Esophagus (tissue), 2 donors: ENCODE results near the gene RPA1. TPM values are rescaled to one million over a fixed set of nuclear protein-coding genes. Genes with fewer than 3 reads are reported as not detected.
"Not testable (repeated sequence)": the region's sequence is repeated elsewhere in the genome, so short reads cannot be mapped to it uniquely, and the experiment has no call there.

Experiments
- H3K27ac ChIP-seq, 2 donors: one replicate each; pipeline ENCODE4 v1.5.1; 2013; ENCODE audit warnings: low read depth in 2 of 2, mild to moderate bottlenecking in 2 of 2, inconsistent platforms in 1 of 2, low read length in 1 of 2, moderate library complexity in 1 of 2
- H3K27me3 ChIP-seq, 2 donors: one replicate each; pipeline ENCODE4 v1.6.1; 2013; ENCODE audit warnings: low read length in 2 of 2, control low read depth in 1 of 2, mild to moderate bottlenecking in 1 of 2; ENCODE audit not compliant: insufficient read depth in 2 of 2, control insufficient read depth in 1 of 2
- H3K36me3 ChIP-seq, 2 donors: one replicate each; pipeline ENCODE4 v1.6.1; 2013; ENCODE audit warnings: low read length in 1 of 2; ENCODE audit not compliant: control insufficient read depth in 2 of 2, insufficient read depth in 2 of 2
- H3K4me1 ChIP-seq, 2 donors: one replicate each; pipeline ENCODE4 v1.6.1; 2013; ENCODE audit warnings: low read length in 1 of 2; ENCODE audit not compliant: control insufficient read depth in 2 of 2, insufficient read depth in 2 of 2
- H3K4me3 ChIP-seq, 2 donors: one replicate each; pipeline ENCODE4 v1.5.1; 2013; ENCODE audit warnings: low read length in 2 of 2, mild to moderate bottlenecking in 2 of 2, low read depth in 1 of 2, moderate library complexity in 1 of 2
- H3K9me3 ChIP-seq, 2 donors: one replicate each; pipeline ENCODE4 v1.6.1; 2013; ENCODE audit warnings: mild to moderate bottlenecking in 2 of 2, low read depth in 1 of 2, low read length in 1 of 2, moderate library complexity in 1 of 2; ENCODE audit not compliant: control insufficient read depth in 2 of 2, insufficient read depth in 1 of 2
- WGBS, 2 donors: extraction: QIAGEN DNeasy Blood & Tissue Kit; methylation state at CpG; one replicate each; pipeline ENCODE4 v1.1.7; 2013; 5-methylcytosine and 5-hydroxymethylcytosine counted together
- polyA plus RNA-seq, 2 donors: library from polyadenylated mRNA; stranded (reverse); fragments of 200-250 nt; gene quantifications; one replicate each; pipeline ENCODE4 v1.2.3, GENCODE V29; 2013
- donor health status: healthy with polysubstance abuse.
- donor health status: Bipolar disorder and iron deficiency.

The RPA1 gene
- polyA plus RNA-seq, 2 donors, result 8.6 to 33.7 TPM

DNA sequence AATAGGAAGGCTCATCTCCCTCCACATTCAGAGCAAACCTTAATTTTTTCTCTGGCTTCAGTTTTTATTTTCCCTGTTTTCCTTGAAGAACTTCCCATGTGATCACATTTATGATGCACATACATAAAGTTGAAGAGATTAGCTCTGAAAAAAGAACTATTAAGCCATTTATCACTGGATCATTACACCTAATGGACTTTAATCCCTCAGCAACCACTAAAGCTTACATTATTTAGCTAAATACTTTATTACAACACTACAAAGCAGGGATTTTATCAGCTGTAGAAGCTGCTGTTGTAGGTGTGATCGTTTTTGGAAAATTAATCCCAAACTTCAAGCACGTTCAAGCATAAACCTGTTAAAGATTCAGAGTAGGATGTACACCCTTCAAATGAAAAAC lies 21.2 kb upstream of the RPA1 start:
- WGBS, 2 donors, result 41 to 44% methylated on average over 2 of the region's 2 CpGs
- H3K27ac ChIP-seq, result no peak overlapping the region
- H3K27me3 ChIP-seq, result no peaks in the 10 kb centered on the region
- H3K36me3 ChIP-seq, result peaks cover 5% of the 10 kb centered on the region in 2 donors
- no peaks in the 10 kb centered on the region for H3K9me3 ChIP-seq
- no peak overlapping the region for H3K4me3 ChIP-seq
- no peaks in the 10 kb centered on the region for H3K4me1 ChIP-seq

- H3K27me3 ChIP-seq, H3K9me3 ChIP-seq, H3K4me3 ChIP-seq, H3K4me1 ChIP-seq, H3K36me3 ChIP-seq, H3K27ac ChIP-seq: not testable (repeated sequence)
- WGBS, 2 donors, result 95 to 96% methylated on average over 8 of the region's 8 CpGs
These were observed 20.0 kb upstream of the RPA1 start for GRCh38 chr17:1809815-1810214.

DNA sequence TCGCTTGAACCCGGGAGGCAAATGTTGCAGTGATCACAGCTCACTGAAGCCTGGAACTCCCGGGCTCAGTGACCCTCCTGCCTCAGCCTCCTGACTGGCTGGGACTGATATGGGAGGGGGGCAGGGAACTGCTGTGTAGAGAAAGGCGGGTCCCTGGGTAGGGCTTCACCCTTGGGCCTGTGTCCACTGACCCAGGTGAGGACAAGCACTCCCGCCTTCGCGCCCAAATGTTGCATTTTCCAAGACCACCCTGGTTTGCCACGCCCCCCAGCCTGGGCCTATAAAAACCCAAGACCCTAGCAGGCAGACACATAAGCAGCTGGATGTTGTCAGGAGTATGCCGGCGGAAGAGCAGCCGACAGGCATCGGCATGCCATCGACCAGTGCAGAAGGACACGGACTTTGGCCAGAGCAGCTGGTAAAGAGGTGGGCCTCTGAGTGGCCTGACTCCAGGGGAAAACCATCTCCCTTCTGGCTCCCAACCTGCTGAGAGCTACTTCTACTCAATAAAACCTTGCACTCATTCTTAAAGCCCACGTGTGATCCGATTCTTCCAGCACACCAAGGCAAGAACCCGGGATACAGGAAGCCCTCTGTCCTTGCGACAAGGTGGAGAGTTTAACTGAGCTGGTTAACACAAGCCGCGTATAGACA lies 19.2 kb upstream of the RPA1 start:
- H3K9me3 ChIP-seq, result no peaks in the 10 kb centered on the region
- no peak overlapping the region for H3K27ac ChIP-seq
- H3K4me3 ChIP-seq, result no peak overlapping the region
- H3K4me1 ChIP-seq, result no peaks in the 10 kb centered on the region
- peaks cover 0 to 5% of the 10 kb centered on the region in 2 donors for H3K36me3 ChIP-seq
- H3K27me3 ChIP-seq, result no peaks in the 10 kb centered on the region
- 82 to 86% methylated on average over 20 of the region's 20 CpGs for WGBS, 2 donors

DNA sequence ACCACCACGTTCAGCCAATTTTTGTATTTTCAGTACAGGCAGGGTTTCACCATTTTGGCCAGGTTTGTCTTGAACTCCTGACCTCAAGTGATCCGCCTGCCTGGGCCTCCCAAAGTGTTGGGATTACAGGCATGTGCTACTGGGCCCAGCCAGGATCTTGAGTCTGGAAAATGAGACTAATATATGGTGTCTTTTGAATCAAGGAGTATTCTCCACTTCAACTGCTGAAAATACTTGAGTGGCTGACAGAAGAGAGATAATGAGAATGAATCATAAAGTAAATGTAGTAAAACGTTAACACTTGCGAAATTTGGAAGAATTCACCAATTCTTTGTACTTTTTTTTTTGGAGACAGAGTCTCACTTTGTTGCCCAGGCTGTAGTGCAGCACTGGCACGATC lies 16.7 kb upstream of the RPA1 start:
- WGBS, 2 donors, result 75 to 79% methylated on average over 5 of the region's 5 CpGs

DNA sequence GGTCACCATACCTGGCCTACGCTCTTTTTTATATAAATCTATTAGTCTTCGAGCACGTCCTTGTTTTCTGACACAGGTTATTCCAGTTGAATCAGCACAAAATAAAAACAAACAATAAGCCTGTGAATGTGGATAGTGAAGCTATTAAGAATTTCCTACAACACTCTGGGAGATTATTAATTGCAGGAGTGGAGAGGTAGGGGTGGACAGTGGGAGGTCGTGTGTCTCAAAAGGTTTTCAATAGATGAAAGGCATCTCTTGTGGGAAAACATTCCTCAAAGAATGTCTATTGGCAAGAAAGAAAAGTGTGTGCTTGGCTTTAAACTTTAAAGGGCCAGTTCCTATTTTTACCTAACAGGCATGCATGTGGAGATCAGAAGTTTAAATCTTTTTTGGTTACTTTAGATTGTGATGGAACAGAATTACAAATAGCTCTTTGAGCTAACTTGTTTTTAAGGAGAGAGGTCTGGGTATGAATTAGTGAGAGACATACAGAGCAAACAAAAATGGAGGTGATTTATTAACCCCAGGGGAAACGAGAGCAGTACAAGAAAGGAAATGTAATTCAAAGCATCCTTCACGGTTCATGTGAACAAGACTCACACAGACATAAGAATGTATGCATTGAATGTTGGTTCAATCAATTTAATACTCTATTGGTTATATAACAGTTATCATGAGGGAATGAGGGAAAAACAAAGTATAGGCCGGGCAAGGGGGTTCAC lies 9.1 kb upstream of the RPA1 start:
- Histone ChIP-seq H3K9me3 (no peaks in the 10 kb centered on the region), H3K36me3 (no peaks in the 10 kb centered on the region), H3K27ac (no peak overlapping the region), H3K4me1 (no peaks in the 10 kb centered on the region), H3K27me3 (no peaks in the 10 kb centered on the region), H3K4me3 (no peak overlapping the region)
- WGBS, 2 donors, result 57 to 62% methylated on average over 7 of the region's 7 CpGs

More for the DNA sequence above, 16.7 kb upstream of the RPA1 start:
- Histone ChIP-seq H3K4me1 (no peaks in the 10 kb centered on the region), H3K4me3 (no peak overlapping the region), H3K36me3 (peaks cover 0 to 5% of the 10 kb centered on the region in 2 donors), H3K27me3 (no peaks in the 10 kb centered on the region), H3K9me3 (no peaks in the 10 kb centered on the region), H3K27ac (no peak overlapping the region)

- peak overlapping the region; percentile 85 to 87 for H3K4me3 ChIP-seq
- H3K36me3 ChIP-seq, result no peaks in the 10 kb centered on the region
- peak overlapping the region; percentile 75 to 77 for H3K27ac ChIP-seq
- H3K9me3 ChIP-seq, result no peaks in the 10 kb centered on the region
- H3K4me1 ChIP-seq, result peaks cover 0 to 6% of the 10 kb centered on the region in 2 donors
- H3K27me3 ChIP-seq, result no peaks in the 10 kb centered on the region
- WGBS, 2 donors, result 0 to 1% methylated on average over 13 of the region's 13 CpGs
These were observed 601 bp upstream of the RPA1 start for GRCh38 chr17:1829216-1829591.

DNA sequence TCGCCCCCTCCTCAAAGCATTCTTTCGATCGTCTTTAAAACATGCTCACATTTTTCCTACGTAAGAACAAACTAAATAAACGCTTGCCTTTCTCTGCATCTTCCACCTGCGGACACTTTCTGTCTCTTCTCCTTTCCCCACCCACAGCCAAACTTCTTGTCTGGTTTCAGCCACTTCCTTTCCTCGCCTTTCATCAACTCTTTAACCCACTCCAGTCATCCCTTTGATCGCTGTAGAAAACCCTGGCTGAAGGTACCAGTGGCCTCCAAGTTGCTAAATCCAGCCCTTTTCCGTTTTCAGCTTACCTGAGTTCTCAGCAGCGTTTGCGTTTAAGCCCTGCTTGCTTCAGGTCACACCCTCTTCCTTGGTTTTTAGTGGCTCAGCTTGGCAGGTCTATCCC lies 483 bp downstream of the RPA1 start:
- Histone ChIP-seq H3K9me3 (no peaks in the 10 kb centered on the region), H3K27me3 (no peaks in the 10 kb centered on the region), H3K27ac (peak overlapping the region; percentile 87 to 90), H3K4me3 (peak overlapping the region; percentile 85 to 87), H3K4me1 (peaks cover 0 to 6% of the 10 kb centered on the region in 2 donors), H3K36me3 (no peaks in the 10 kb centered on the region)
- 1 to 2% methylated on average over 10 to 11 of the region's 11 CpGs for WGBS, 2 donors

DNA sequence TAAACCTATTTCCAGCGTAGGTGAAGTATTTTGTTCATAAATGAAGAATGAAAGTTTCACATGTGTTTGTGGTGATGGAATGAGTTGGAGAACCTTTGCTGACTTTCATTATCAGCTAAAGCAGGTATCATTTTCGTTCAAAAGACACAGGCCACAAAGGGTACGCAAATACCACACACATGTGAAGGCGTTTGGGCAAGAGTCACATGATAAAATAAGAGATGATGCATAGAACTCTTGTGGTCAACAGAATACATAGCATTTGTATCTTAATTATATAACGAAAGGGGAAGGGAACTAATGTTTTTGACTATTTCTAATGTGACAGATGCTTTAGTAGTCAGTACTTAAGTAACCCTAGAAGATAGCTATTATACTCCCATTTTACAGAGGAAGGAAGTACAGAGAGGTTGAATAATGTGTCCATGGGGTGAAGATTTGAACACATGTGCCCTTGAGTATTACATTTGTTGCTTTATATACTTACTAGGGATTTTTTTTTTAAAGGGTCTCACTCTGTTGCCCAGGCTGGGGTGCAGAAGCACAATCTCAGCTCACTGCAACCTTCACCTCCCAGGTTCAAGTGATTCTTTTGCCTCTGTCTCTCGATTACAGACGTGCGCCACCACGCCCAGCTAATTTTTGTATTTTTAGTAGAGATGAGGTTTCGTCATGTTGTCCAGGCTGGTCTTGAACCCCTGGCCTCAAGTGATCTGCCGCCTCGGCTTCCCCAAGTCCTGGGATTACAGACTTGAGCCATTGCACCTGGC lies 4.8 kb downstream of the RPA1 start:
- H3K27ac ChIP-seq, result no peak overlapping the region
- no peak overlapping the region for H3K4me3 ChIP-seq
- no peaks in the 10 kb centered on the region for H3K36me3 ChIP-seq
- H3K27me3 ChIP-seq, result no peaks in the 10 kb centered on the region
- no peaks in the 10 kb centered on the region for H3K9me3 ChIP-seq
- peaks cover 0 to 3% of the 10 kb centered on the region in 2 donors for H3K4me1 ChIP-seq
- 79 to 82% methylated on average over 12 of the region's 12 CpGs for WGBS, 2 donors

DNA sequence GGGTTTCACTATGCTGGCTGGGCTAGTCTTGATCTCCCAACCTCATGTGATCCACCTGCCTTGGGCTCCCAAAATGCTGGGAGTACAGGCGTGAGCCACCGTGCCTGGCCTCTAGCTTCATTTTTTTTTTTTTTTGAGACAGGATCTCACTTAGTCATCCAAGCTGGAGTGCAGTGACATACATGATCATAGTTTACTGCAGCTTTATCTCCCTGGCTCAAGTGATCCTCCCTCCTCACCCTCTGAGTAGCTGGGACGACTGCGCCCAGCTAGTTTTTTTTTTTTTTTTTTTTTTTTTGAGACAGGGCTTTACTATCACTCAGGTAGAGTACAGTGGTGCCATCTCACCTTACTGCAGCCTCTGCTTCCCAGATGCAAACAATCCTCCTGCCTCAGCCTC lies 9.7 kb downstream of the RPA1 start:
- WGBS, 2 donors, result 90 to 93% methylated on average over 4 of the region's 4 CpGs
- Histone ChIP-seq H3K9me3 (no peaks in the 10 kb centered on the region), H3K4me1 (no peaks in the 10 kb centered on the region), H3K36me3 (no peaks in the 10 kb centered on the region), H3K27ac (no peak overlapping the region), H3K27me3 (no peaks in the 10 kb centered on the region), H3K4me3 (no peak overlapping the region)
